Activated naive CD8-positive, alpha-beta T cell treated with anti-CD3 and anti-CD28 coated beads, Interleukin-2, amount 50 U/mL, for 24 hours (primary cell): ENCODE measurements around the gene SLFN12.
"Not testable (repeated sequence)": the region's sequence is repeated elsewhere in the genome, so short reads cannot be mapped to it uniquely, and the experiment has no call there.

Experiments
- ATAC-seq: fragments of 150-1000 bp; cut with Tn5 transposase; one replicate; pipeline ENCODE4 v1.10.0; 2021
- DNase-seq: peaks from one replicate; pipeline ENCODE4 v3.0.0; 2021
- H3K27ac Mint-ChIP-seq: one replicate; pipeline ENCODE4 v1.8.0; 2021; ENCODE audit warnings: mild to moderate bottlenecking, mixed read lengths
- H3K27me3 Mint-ChIP-seq: one replicate; pipeline ENCODE4 v1.8.0; 2021; ENCODE audit warnings: mixed read lengths
- H3K36me3 Mint-ChIP-seq: one replicate; pipeline ENCODE4 v1.8.0; 2021; ENCODE audit warnings: low read depth, mixed read lengths
- H3K4me1 Mint-ChIP-seq: one replicate; pipeline ENCODE4 v1.8.0; 2021; ENCODE audit warnings: mixed read lengths
- H3K4me3 Mint-ChIP-seq: one replicate; pipeline ENCODE4 v1.8.0; 2021; ENCODE audit warnings: mild to moderate bottlenecking, moderate library complexity, mixed read lengths
- H3K9me3 Mint-ChIP-seq: one replicate; pipeline ENCODE4 v1.8.0; 2021; ENCODE audit warnings: mixed read lengths

SLFN12 gene

GRCh38 chr17:35433075-35433894 lies 985 bp upstream of the SLFN12 start:
- DNase-seq (peak; percentile 68), ATAC-seq (peak; percentile 94)
- H3K27me3 Mint-ChIP-seq, result no peaks in the 10 kb centered on the region
- peak overlapping the region; percentile 88 for H3K27ac Mint-ChIP-seq
- no peaks in the 10 kb centered on the region for H3K9me3 Mint-ChIP-seq
- peaks cover 36% of the 10 kb centered on the region for H3K4me1 Mint-ChIP-seq
- H3K36me3 Mint-ChIP-seq, result no peaks in the 10 kb centered on the region
- peak overlapping the region; percentile 89 for H3K4me3 Mint-ChIP-seq

GRCh38 chr17:35429702-35430101 lies 2.6 kb downstream of the SLFN12 start:
- H3K4me3 Mint-ChIP-seq, result no peak overlapping the region
- no peaks in the 10 kb centered on the region for H3K36me3 Mint-ChIP-seq
- H3K27me3 Mint-ChIP-seq, result no peaks in the 10 kb centered on the region
- ATAC-seq, result no peak
- no peak for DNase-seq
- H3K9me3 Mint-ChIP-seq, result no peaks in the 10 kb centered on the region
- H3K4me1 Mint-ChIP-seq, result peaks cover 44% of the 10 kb centered on the region
- H3K27ac Mint-ChIP-seq, result no peak overlapping the region

DNA sequence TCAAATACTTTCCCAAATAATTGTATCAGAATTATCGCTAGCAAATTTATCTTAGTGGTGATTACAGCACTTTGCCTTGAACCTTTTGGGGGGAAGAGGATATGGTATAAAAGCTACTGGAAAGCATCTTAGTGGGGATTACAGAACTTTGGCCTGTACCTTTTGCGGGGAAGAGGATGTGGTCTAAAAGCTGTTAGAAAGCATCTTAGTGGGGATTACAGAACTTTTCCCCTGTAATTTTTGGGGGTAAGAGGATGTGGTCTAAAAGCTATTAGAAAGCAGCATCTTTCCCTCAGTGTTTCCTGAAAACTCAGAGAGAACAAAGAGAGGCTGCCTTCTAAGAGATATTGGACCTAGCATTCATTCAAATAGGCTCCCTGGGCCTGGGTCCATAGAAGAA lies 4.1 kb downstream of the SLFN12 start:
- Mint-ChIP-seq H3K4me1 (peaks cover 35% of the 10 kb centered on the region), H3K4me3 (no peak overlapping the region), H3K36me3 (no peaks in the 10 kb centered on the region), H3K9me3 (no peaks in the 10 kb centered on the region), H3K27ac (no peak overlapping the region), H3K27me3 (no peaks in the 10 kb centered on the region)
- no peak for ATAC-seq
- no peak for DNase-seq

DNA sequence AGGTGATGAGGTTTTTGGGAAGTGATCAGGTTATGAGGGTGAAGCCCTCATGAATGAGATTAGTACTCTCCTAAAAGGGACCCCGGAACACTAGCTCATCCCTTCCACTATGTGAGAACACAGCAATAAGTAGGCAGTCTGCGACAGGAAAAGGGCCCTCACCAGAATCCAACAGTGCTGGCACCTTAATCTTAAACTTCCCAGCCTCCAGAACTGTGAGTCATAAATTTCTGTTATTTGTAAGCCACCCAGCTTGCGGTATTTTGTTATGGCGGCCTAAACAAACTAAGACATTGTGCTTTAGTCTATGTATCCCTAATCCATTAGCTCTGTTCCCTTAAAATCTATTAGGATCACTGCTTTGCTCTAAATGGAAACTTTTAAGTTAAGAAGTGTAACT lies 8.5 kb downstream of the SLFN12 start:
- DNase-seq, result no peak
- H3K27ac Mint-ChIP-seq, result no peak overlapping the region
- ATAC-seq, result no peak
- H3K27me3 Mint-ChIP-seq, result no peaks in the 10 kb centered on the region
- H3K4me1 Mint-ChIP-seq, result peaks cover 13% of the 10 kb centered on the region
- H3K36me3 Mint-ChIP-seq, result no peaks in the 10 kb centered on the region
- H3K9me3 Mint-ChIP-seq, result no peaks in the 10 kb centered on the region
- no peak overlapping the region for H3K4me3 Mint-ChIP-seq

GRCh38 chr17:35421069-35421468 lies 11.2 kb downstream of the SLFN12 start:
- not testable (repeated sequence) for ATAC-seq, H3K4me3 Mint-ChIP-seq, H3K36me3 Mint-ChIP-seq, H3K4me1 Mint-ChIP-seq, H3K27ac Mint-ChIP-seq, DNase-seq, H3K9me3 Mint-ChIP-seq, H3K27me3 Mint-ChIP-seq

GRCh38 chr17:35416659-35417058 lies 15.6 kb downstream of the SLFN12 start:
- H3K4me3 Mint-ChIP-seq, result no peak overlapping the region
- H3K27me3 Mint-ChIP-seq, result no peaks in the 10 kb centered on the region
- H3K9me3 Mint-ChIP-seq, result peaks cover 10% of the 10 kb centered on the region
- H3K27ac Mint-ChIP-seq, result no peak overlapping the region
- peaks cover 20% of the 10 kb centered on the region for H3K36me3 Mint-ChIP-seq
- no peak for ATAC-seq
- no peaks in the 10 kb centered on the region for H3K4me1 Mint-ChIP-seq
- DNase-seq, result no peak

- H3K4me3 Mint-ChIP-seq, ATAC-seq, H3K27me3 Mint-ChIP-seq, H3K27ac Mint-ChIP-seq, DNase-seq, H3K4me1 Mint-ChIP-seq: not testable (repeated sequence)
- H3K9me3 Mint-ChIP-seq, result peaks cover 10% of the 10 kb centered on the region
- peaks cover 20% of the 10 kb centered on the region for H3K36me3 Mint-ChIP-seq
Measured at GRCh38 chr17:35414707-35415106, 17.6 kb downstream of the SLFN12 start.

- DNase-seq, result no peak
- no peak for ATAC-seq
- no peaks in the 10 kb centered on the region for H3K4me1 Mint-ChIP-seq
- H3K27ac Mint-ChIP-seq, result no peak overlapping the region
- H3K36me3 Mint-ChIP-seq, result peaks cover 21% of the 10 kb centered on the region
- H3K9me3 Mint-ChIP-seq, result peaks cover 10% of the 10 kb centered on the region
- H3K27me3 Mint-ChIP-seq, result no peaks in the 10 kb centered on the region
- H3K4me3 Mint-ChIP-seq, result no peak overlapping the region
Measured at GRCh38 chr17:35414247-35414646, 18.1 kb downstream of the SLFN12 start.

DNA sequence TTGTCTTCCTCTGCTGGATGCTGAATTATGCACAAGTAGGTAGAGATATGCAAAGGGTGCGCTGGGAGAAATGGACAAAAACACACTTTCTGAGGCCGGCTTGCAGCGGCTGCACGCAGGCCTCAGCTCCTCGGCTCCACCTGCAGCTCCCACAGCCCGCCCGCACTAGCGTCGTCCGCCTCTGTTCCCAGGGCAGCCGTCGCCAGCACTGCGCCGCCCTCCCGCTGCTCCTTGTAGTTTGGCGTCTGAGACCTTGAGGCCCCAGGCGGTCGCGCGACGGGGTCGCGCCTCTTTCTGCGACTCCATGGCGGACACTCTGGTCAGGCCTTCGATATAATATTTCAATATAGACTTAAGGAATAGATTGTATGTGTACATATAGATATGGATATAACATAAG lies 24.8 kb downstream of the SLFN12 start:
- H3K4me3 Mint-ChIP-seq, result no peak overlapping the region
- peaks cover 7% of the 10 kb centered on the region for H3K4me1 Mint-ChIP-seq
- no peak for ATAC-seq
- no peak for DNase-seq
- no peaks in the 10 kb centered on the region for H3K9me3 Mint-ChIP-seq
- no peak overlapping the region for H3K27ac Mint-ChIP-seq
- peaks cover 6% of the 10 kb centered on the region for H3K36me3 Mint-ChIP-seq
- no peaks in the 10 kb centered on the region for H3K27me3 Mint-ChIP-seq

DNA sequence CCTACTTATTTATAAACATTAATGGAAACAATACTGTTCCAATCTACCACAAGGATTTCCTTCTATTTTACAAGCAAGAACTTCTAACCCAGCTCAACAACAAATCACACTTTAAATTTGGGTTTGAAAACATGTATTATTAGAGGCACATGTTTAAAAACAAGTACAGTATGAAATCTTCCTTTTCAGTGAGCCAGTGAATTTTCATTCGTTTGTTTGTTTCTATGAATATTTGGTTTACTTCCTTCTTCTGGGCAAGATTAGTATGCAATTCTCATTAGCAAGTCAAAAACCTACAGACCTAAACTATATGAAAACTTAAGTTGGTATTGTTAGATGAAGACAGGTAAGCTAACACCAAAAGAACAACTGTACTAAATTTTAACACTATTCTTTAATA lies 25.7 kb downstream of the SLFN12 start:
- no peak for ATAC-seq
- H3K27me3 Mint-ChIP-seq, result no peaks in the 10 kb centered on the region
- no peak overlapping the region for H3K4me3 Mint-ChIP-seq
- no peak for DNase-seq
- H3K36me3 Mint-ChIP-seq, result peaks cover 3% of the 10 kb centered on the region
- no peak overlapping the region for H3K27ac Mint-ChIP-seq
- no peaks in the 10 kb centered on the region for H3K9me3 Mint-ChIP-seq
- H3K4me1 Mint-ChIP-seq, result peaks cover 7% of the 10 kb centered on the region

- ATAC-seq (peak; percentile 40), DNase-seq (no peak)
- Mint-ChIP-seq H3K27me3 (no peaks in the 10 kb centered on the region), H3K4me3 (no peak overlapping the region), H3K9me3 (no peaks in the 10 kb centered on the region), H3K27ac (no peak overlapping the region), H3K36me3 (peaks cover 3% of the 10 kb centered on the region), H3K4me1 (peaks cover 7% of the 10 kb centered on the region)
Measured at GRCh38 chr17:35404360-35404759, 27.9 kb downstream of the SLFN12 start.

GRCh38 chr17:35393783-35394182 lies 38.5 kb downstream of the SLFN12 start:
- not testable (repeated sequence) for H3K27ac Mint-ChIP-seq, H3K27me3 Mint-ChIP-seq, H3K4me3 Mint-ChIP-seq, DNase-seq, H3K9me3 Mint-ChIP-seq, H3K4me1 Mint-ChIP-seq, ATAC-seq, H3K36me3 Mint-ChIP-seq

DNA sequence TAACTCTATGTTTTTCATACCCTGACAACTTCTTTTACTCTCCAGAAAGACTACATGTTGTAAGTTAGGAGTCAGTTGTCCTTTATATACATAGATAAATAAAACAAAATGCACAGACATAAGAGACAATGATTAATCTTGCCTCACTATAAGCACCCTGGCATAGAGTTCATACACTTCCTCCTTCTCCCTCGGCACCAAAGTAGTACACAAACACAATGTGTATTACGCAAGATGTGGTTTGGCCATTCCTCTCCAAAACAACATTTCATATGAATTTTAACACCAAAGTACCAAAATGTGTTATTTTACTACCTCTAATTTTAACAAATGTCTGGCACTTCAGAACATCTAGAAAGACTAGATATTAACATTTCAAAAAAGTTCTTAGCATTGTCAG lies 41.6 kb downstream of the SLFN12 start:
- H3K4me1 Mint-ChIP-seq, result no peaks in the 10 kb centered on the region
- H3K36me3 Mint-ChIP-seq, result no peaks in the 10 kb centered on the region
- H3K4me3 Mint-ChIP-seq, result no peak overlapping the region
- peaks cover 4% of the 10 kb centered on the region for H3K9me3 Mint-ChIP-seq
- ATAC-seq (no peak), DNase-seq (no peak)
- no peaks in the 10 kb centered on the region for H3K27me3 Mint-ChIP-seq
- no peak overlapping the region for H3K27ac Mint-ChIP-seq

- no peak overlapping the region for H3K4me3 Mint-ChIP-seq
- no peak for ATAC-seq
- no peaks in the 10 kb centered on the region for H3K9me3 Mint-ChIP-seq
- no peaks in the 10 kb centered on the region for H3K27me3 Mint-ChIP-seq
- H3K27ac Mint-ChIP-seq, result no peak overlapping the region
- no peaks in the 10 kb centered on the region for H3K36me3 Mint-ChIP-seq
- H3K4me1 Mint-ChIP-seq, result no peaks in the 10 kb centered on the region
- DNase-seq, result no peak
Measured at GRCh38 chr17:35390156-35390555, 42.1 kb downstream of the SLFN12 start.

DNA sequence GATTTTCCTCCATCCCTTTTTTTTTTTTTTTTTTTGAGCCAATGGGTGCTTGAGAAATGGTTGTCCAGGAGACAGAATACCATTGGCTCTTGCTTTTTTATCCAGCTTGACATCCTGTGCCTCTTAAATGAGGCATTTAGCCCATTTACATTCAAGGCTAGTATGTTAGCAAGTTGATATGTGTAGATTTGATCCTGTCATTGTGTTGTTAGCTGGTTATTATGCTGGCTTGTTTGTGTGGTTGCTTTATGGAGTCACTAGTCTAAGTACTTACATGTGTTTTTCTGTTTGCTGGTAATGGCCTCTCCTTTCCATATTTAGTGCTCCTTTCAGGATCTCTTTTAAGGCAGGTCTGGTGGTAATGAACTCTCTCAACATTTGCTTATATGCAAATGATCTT lies 44.8 kb downstream of the SLFN12 start:
- Mint-ChIP-seq H3K36me3 (no peaks in the 10 kb centered on the region), H3K9me3 (no peaks in the 10 kb centered on the region), H3K4me3 (no peak overlapping the region), H3K27ac (no peak overlapping the region), H3K4me1 (no peaks in the 10 kb centered on the region), H3K27me3 (no peaks in the 10 kb centered on the region)
- DNase-seq, result no peak
- ATAC-seq, result no peak

DNA sequence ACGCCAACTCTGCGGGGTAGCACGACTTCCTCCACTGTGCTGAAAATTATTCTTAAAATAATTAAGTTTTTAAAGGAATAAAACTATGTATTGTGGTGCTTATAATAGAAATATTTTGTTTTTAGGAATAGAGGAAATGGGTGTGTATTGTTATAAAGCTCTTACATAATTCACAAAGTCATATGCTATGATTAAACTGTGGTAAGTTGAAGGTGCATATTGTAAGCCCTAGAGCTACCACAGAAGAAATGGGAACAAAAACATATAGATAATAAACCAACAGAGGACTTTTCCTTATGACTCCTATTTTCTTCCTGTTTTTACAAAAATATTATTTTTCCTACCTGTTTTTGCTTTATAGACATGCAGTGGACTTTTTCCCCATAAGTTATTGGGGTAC lies 54.6 kb downstream of the SLFN12 start:
- H3K4me3 Mint-ChIP-seq, result no peak overlapping the region
- H3K27ac Mint-ChIP-seq, result no peak overlapping the region
- ATAC-seq (no peak), DNase-seq (no peak)
- peaks cover 31% of the 10 kb centered on the region for H3K4me1 Mint-ChIP-seq
- no peaks in the 10 kb centered on the region for H3K9me3 Mint-ChIP-seq
- no peaks in the 10 kb centered on the region for H3K36me3 Mint-ChIP-seq
- no peaks in the 10 kb centered on the region for H3K27me3 Mint-ChIP-seq
